Posterior cingulate gyrus (tissue), 11 donors: ENCODE measurements around the gene INTS1.

Experiments
- DNase-seq, 10 donors: peaks; one replicate each; pipeline versions ENCODE4 v3.0.0 to v3.0.0-alpha.2; 2020 to 2021; ENCODE audit warnings: mixed read lengths in 3 of 10
- intact Hi-C: fragments of 100-400 bp; cut with DNase I; formaldehyde crosslinking; loops from one replicate; pipeline ENCODE4 v1.15.1; 2023

The INTS1 gene

DNA sequence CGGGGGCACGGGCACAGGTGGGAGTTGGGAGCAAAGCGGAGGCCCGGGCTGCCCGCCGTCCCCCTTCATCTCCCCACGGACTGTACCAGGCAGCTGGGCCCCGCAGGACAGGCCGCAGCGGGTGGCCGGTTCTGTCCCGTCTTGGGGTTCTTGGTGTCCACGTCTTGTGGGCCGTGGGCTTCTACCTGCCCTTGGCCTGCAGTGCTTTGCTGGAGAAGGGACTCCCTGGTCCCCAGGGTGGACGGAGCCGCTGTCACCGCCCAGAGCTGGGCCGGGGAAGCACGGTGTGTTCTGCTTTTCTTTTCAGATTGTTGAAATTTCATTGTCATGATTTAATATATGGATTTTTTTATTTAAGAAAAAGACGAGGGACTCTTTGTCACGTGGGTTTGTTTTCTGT lies 38.1 kb upstream of the INTS1 start:
- intact Hi-C loops = no loop called here
- DNase-seq = no peak

DNA sequence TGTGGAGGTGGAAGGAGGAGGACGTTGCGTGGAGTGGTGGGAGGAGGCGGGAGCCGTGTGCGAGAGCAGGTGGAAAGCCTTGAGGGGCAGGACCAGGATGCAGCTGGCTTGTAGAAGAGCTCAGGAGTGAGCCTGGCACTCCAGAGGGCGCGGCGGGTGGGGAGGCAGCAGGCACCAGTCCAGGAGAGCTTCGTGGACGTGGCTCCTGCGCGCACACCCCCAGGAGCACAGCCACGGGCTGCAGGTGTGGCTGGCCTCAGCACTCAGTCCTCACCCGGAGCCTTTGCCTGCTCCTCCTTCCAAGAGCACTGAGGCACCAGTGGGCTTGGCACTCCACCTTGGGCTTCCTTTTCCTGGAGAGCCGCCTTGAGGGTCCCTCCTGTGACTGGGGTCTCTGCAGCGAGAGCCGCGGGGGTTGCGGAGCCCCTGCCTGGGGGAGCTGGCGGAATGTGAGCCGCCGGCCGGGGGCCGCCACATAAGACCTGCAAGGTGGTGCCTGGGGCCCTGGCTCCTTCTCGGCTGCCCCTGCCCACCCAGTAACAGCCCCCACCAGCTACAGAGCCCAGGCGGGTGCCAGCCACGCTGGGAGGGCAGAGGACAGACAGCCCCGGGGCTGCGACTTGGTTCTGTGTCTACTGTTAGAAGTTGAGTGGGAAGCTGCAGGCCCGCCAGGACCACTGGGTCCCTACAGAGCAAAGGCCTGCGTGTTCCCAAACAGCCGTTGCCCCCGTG lies 37.4 kb upstream of the INTS1 start:
- intact Hi-C loops = no loop called here
- peak in 1 of 10 donors; percentile 76 for DNase-seq

DNA sequence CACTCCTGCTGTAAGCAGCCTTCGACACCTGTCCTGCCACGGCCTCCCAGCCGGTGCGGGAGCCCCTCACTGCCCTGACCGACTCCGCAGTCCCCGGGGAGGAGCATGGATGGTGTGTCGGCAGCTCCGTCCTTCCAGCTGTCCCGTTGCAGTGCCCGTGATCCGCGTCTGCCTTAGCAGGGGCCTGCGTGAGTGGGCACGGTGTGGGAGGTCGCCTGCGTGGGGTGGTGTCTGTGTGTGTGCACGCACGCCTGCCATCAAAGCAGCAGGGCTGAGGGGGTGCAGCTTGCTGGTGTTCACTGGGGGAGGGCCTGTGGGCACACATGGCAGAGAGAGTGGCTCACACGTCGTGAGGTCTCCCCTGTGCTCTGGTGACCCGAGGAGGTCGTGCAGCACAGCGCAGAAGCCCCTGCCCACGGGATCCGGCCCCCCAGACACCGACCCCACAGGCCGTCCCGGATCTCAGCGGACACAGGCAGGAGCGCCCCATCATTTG lies 36.6 kb upstream of the INTS1 start:
- DNase-seq = peak in 1 of 10 donors; percentile 80
- intact Hi-C loops = no loop called here

DNA sequence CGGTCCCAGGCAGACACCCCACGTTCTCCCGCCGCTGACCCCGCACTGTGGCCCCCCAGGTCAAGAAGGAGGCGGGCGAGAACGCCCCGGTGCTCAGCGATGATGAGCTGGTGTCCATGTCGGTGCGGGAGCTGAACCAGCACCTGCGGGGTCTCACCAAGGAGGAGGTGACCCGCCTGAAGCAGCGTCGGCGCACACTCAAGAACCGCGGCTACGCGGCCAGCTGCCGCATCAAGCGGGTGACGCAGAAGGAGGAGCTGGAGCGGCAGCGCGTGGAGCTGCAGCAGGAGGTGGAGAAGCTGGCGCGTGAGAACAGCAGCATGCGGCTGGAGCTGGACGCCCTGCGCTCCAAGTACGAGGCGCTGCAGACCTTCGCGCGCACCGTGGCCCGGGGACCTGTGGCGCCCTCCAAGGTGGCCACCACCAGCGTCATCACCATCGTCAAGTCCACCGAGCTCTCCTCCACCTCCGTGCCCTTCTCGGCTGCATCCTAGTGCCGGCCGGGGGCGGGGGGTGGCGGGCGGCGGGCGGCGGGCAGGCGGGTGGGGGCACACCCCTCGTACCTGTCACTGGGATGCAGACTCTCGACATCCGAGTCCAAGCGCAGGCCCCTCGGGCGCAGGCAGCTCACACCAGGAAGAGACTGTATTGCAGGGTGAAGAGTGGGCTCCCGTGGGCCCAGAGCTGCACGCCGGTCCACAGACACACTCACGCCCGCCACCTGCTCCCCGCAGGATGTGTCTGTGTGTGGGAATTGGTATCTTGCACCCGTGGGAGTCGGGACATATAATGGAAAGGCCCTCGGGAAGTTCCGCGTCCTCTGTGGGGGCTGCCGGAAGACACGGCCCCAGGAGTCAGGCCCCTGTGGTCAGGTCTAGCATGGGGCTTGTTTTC lies 35.9 kb upstream of the INTS1 start:
- peak in 1 of 10 donors; percentile 81 for DNase-seq
- intact Hi-C loops = no loop called here

DNA sequence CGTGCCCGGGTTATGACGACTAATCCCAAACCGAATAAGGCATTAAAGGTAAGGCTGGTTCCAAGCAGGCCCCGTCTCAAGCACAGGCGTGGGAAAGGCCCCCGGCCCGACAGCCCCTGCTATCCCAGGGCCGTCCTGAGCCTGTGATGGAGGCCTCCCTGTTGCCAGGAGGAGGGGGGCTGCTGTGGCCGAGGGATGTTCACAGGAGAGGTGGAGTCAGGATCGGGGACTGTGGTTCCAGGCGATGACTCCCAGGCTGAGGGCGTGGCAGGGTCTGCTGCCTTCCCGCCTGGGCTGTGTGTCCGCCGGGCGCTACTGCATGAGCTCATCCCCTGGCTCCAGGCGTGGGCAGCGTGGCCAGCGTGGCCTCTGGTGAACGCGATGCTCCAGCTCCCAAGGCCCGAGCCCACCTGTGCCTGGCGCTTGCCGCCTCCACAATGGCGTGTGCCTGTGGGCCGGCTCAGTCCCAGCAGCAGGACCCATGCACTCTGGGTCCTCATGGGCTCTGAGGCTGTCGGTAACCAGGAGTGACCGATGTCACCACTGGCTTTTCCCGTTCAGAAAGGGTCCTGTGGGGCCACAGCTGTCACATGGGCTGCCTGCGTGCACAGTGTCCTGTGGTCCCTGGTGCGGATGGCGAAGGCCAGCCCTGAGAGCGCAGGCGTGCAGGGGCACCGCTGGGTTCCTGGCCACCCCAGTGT lies 35.1 kb upstream of the INTS1 start:
- intact Hi-C loops = no loop called here
- peak in 1 of 10 donors; percentile 74 for DNase-seq

DNA sequence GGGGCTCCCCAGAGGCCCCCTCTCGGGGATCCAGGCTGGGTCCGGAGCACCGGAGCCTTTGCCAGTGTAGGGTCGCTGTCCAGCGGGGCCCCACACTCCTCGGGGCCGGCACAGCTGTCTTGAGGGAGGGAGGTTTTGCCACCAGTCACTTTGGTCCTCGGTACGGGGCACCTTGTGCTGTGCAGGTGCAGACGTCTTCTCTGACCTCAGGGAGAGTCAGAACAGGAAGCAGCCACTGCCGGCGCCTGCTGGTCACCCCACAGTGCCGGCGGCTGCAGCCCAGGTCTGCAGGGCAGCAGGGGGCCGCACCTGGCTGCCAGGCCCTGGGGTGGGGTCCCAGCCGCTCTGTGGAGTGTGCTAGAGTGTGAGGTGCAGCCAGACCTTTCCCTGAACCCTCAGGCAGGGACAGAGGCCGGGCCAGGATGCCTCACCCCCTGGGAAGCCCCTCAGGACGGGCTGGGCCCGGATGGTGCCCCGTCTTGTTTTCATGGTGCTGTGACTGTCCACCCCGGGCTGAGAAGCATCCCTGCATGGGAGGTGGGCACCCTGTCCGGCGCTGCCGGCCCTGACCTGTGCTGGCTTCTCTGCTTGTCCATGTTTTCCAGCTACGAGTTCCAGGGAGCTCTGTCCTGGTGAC lies 34.5 kb upstream of the INTS1 start:
- intact Hi-C loops = no loop called here
- peak in 1 of 10 donors; percentile 73 for DNase-seq

DNA sequence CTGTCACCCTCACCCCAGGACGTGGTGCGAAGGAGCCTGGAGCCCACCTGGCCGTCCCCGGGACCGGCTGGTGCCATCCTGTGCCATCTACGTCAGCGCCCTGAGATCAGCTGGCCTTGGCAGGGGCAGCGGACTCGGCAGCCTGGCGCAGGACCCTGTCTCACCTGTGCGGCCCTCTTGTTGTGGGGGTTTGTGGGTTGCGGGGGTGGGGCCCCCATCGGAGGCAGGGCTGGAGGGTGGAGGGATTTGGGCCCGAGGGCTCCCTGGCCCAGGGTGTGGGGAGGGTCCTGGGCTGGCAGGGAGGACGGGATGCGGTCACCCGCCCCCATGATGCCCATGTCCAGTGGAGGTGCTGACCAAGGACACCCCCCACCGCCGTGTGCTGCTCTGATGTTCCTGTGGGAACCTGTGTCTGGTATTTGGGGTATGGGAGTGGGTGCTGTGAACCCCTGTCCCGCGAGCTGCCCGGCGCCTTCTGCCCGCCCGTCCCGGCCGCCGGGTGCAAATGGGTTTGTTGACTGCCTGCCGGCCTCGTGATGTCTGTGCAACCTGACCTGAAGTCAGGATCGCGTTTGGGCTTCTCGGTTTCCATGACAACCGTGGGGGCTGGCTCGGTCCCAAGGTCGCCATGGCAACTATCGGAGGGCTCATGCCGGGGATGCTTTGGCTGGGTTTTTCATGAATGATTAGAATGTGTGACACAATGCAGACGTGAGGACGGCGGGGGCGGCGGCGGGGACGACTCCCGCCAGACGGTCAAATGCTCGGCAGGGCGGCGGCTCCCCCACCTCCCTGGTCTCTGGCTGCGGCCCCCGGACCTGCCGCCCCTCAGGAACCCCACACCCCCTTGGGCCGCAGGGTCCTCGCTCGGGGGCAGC lies 33.6 kb upstream of the INTS1 start:
- peak; percentile 64 to 97 (median 87) for DNase-seq
- intact Hi-C loops = no loop called here

DNA sequence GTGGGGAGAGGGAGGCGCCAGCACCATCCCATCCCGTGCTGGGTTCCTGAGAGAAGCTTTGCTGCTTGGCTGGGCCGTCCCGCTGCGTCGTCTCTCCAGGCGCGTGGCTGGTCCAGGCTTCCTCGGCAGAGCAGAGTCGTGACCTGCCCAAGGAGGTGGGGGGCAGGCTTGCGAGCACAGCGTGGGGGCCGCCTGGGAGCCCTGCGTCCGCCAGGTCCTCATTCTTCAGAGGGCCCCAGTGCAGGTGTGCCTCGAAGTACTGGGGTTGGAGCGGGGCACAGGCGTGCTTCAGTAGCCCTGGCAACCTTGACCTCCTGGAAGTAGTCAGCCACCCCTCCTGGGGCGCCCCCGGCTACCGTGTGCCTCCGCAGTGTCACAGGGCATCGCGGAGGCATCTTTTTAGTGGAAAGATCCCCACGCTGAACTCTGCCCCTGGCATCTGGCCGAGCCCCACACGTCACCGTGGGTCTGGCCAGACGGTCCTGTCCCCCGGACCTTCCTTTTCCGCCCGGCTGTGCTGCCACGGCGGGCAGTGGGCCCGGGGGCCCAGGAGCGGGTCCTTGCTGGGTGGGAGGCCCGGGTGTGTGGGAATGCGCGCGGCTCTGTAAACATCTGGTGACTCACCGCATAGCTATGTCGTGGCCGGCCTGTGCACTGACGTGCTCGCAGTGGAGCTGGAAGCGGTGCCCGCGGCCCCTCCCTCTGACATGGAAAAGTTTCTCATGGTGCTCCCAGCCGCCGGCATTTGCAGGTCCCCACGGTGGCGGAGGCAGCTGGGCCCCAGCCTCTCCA lies 32.8 kb upstream of the INTS1 start:
- intact Hi-C loops = no loop called here
- DNase-seq = peak; percentile 65 to 98 (median 78)

DNA sequence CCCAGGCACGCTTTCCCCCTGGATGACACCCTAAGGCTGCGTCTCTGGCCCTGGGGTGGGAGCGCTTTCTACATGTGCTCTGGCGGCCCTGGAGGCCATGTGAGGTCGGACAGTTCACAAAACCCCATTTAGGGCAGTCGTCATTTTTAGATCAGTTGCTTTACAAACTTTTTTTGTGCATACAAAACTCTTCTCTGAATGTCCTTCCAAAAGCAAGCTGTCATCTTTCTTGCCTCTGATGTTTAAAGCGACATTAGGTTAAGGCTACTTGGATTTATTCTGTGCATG lies 32.2 kb upstream of the INTS1 start:
- intact Hi-C loops = no loop called here
- no peak for DNase-seq

DNA sequence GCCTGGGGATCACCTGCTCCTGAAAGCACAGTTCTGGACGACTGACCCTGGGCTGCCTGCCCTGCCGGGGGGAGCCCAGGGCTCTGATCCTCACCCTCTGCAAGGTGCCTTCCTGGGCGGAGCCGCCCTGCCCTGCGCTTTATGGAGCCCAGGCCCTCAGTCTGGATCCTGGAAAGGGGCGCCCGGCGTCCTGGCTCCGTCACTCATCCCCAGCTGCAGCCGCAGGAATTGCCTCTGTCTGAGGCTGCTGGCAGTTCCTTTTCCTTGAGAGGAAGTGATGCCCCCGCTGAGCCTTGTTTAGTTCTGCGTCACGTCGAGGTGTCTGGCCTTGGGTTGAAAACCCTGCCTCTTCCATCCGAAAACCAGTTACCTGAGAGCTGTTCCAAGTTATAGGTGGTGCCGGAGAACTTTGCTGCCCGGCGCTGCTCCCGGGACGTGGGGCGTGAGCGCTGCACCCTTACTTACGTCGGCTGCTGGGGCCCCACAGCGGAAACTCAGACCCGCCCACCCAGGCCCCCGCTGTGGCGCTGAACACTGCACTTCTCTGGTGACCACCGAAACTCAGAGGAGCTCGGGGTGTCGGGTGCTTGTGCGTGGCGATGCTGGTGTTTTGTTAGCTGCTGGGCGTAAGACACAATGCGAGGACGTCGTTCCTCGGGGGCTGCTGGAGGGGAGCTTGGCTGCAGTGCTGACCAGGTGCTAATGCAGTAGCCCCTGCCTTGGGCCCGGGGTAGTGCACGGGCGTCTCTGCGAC lies 31.7 kb upstream of the INTS1 start:
- intact Hi-C loops = no loop called here
- peak in 1 of 10 donors; percentile 80 for DNase-seq

DNA sequence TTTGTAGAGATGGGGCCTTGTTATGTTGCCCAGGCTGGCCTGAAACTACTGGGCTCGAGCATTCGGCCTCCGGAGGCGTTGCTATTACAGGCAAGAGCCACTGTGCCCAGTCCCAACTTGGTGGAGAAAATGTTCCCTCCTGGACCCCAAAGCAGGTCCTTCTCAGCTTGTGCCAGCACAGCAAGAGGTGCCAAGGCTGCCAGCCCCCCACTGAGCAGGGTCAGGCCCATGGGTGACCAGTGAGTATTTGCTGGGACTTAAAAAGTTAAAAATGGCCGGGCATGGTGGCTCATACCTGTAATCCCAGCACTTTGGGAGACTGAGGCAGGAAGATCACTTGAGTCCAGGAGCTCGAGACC lies 30.9 kb upstream of the INTS1 start:
- intact Hi-C loops = no loop called here
- no peak for DNase-seq

DNA sequence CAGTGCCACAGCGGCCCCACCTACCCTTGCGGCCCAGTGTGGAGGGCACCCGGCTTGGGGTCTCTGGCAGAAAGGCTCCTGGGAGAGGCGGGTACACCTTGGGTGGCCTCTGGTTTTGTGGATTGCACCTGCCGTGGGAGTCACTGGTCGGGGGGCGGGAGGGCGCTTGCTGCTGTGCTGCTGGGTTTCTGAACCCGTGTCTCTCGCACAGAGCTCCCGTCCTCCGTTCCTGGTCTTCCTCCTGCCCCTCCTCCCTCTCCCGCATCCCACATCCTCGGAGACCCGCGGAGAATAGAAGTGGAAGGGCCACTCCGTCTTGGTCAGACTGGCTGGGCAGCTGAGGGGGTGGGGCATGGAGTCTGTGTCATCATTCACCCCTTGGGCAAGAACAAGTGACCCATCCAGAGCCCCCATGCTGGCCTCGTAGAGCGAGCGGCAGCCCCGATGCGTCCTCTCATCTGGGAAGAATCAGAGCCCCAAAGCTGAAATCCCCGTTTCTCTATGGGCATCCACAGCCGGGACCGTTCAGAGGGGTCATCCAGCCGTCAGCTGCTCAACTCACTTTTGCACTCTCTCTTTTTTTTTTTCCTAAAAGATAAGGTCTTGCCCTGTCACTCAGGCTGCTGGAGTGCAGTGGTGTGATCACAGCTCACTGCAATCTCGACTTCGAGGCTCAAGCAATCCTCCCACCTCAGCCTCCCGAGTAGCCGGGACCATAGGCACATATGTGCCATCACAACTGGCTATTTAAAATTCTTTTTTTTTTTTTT lies 30.3 kb upstream of the INTS1 start:
- intact Hi-C loops = no loop called here
- DNase-seq = peak in 2 of 10 donors; percentile 5 to 74

DNA sequence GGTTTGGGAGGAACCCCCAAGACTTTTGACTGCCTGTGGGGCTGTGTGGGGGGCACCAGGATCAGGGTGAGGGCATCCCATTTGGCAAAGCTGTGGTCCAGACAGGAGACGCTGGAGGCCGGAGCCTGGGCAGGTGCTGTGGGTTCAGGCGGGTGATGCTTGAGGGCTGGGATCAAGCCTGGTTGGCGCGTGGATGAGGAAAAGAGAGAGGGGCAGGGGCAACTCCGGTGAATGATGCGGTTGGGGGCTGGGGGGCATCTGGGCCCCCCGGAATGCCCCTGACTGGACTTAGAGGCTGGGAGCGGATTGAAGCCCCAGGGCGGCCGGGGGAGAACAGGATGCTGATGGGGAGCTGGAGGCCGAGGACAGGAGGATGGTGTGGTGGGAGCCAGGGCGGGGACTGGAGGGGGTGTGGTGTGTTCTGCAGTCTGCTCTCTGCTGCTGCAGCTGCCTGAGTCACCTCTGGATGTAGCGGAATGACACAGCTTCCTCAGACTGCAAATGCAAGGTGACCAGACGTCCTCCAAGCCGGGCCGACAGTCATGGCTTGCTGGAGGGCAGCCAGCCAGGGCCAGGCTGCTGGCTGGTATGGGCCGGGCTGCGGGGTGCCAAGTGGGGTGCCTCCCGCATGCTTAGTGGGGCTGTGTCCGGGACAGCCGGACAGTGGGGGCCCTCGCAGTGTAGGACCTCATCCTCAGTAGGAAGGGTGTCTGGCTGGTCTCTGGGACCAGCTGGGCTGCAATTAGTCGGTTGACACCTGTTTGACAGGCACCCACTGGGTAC lies 29.5 kb upstream of the INTS1 start:
- intact Hi-C loops = no loop called here
- peak in 2 of 10 donors; percentile 11 to 85 for DNase-seq

DNA sequence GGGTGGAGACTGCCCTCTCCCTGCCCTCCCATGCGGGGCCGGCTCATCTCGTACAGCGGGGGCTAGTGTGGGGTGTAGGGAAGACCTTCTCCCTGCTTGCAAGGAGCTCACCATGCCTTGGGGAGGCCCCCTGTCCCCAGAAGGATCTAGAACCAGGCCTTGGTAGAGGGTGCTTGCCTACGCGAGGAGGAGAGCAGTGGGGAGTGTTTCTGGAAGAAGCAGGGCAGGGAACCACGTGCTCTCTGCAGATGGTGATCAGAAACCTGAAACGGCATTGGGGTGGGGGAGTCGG lies 29.0 kb upstream of the INTS1 start:
- no peak for DNase-seq
- intact Hi-C loops = no loop called here

DNA sequence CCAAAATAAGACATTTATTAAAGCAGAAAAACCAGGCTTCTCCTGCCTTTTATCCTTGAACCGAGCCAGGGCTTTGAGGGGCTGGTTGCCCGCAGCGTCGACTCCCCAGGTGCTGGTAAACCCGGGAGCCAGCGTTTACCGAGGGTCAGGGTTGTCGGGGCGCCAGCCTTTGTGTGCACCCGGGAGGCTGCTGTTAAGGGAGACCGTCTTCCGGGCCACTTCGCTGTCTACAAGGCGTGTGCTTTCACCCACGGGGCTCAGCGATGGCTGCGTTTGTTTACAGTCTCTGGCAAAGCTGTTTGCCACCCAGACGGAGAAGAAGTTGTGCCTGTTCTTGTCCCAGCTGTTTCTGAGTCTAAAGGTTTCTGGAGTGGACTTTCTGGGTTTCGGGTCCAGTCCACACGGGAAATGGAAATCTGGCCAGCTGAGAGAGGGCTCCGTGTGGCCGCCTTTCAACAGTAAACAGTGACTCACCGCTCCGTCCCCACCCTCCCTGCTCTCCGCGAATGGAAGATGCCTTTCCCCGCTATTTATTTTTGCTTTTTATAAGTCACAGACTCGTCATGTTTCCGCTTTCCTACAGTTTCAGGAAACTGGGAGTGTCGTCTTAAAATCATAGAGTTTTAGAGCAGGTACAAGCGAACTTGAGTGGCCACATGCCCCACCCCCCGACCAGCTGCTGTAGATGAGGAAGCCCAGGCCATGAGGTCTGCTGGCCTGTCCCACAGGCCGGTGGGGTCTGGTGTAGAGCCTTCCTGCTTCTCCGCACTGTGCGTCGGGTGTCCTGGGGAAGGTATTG lies 28.5 kb upstream of the INTS1 start:
- intact Hi-C loops = no loop called here
- peak in 6 of 10 donors; percentile 40 to 88 (median 58) for DNase-seq

DNA sequence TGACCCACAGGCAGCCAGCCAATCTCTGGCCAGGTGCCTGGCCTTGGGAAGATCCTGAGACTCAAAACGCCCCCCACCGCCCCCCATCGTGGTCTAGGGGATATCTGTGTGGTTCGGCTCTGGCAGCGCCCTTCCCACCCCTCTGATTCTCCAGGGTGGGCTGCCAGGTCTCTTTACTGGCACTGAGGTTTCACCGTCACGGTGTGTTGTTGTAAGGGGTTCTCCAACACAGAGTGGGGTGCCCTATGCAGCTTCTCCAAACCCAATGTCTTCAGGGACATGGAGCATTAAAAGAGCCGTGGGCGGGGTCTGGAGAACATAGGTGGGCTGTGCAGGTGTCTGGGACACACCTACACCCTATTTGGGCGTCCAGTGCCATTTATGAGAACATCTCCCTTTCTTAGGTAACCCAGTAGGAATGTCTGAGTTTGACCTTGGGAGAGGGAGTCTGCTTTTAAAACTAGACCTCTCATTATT lies 27.8 kb upstream of the INTS1 start:
- intact Hi-C loops = no loop called here
- DNase-seq = peak in 1 of 10 donors; percentile 86
